Parathyroid adenoma (tissue), 2 donors: ENCODE results near the gene HBS1L.

Experiments
- H2AFZ ChIP-seq: fragments of 300-600 bp; sonication (generic); one replicate; pipeline ENCODE4 v1.7.0; 2017; ENCODE audit warnings: antibody characterized with exemption, mild to moderate bottlenecking
- H3K27ac ChIP-seq: fragments of 300-600 bp; sonication (generic); one replicate; pipeline ENCODE4 v1.7.0; 2017
- H3K27me3 ChIP-seq: fragments of 300-600 bp; sonication (generic); one replicate; pipeline ENCODE4 v1.7.0; 2017; ENCODE audit warnings: low read length; ENCODE audit not compliant: control insufficient read depth, insufficient read depth
- H3K36me3 ChIP-seq: fragments of 300-600 bp; sonication (generic); one replicate; pipeline ENCODE4 v1.7.0; 2017; ENCODE audit warnings: low read length; ENCODE audit not compliant: control insufficient read depth, insufficient read depth
- H3K4me1 ChIP-seq: fragments of 300-600 bp; sonication (generic); one replicate; pipeline ENCODE4 v1.7.0; 2017; ENCODE audit warnings: control low read depth
- H3K4me2 ChIP-seq: fragments of 300-600 bp; sonication (generic); one replicate; pipeline ENCODE4 v1.7.0; 2017; ENCODE audit warnings: low read length
- H3K4me3 ChIP-seq: fragments of 300-600 bp; sonication (generic); one replicate; pipeline ENCODE4 v1.7.0; 2017; ENCODE audit warnings: low read depth, low read length
- H3K79me2 ChIP-seq: fragments of 300-600 bp; sonication (generic); one replicate; pipeline ENCODE4 v1.7.0; 2017; ENCODE audit warnings: control low read depth
- H3K9ac ChIP-seq: fragments of 300-600 bp; sonication (generic); one replicate; pipeline ENCODE4 v1.7.0; 2017; ENCODE audit warnings: mild to moderate bottlenecking
- H3K9me3 ChIP-seq: fragments of 300-600 bp; sonication (generic); one replicate; pipeline ENCODE4 v1.7.0; 2017; ENCODE audit warnings: low read length; ENCODE audit not compliant: control insufficient read depth
- TF ChIP-seq, protein P1 (sequence below): fragments of 300-600 bp; sonication (generic); IDR thresholded peaks from one replicate; pipeline ENCODE4 v1.7.0; 2017; ENCODE audit warnings: antibody characterized with exemption, mild to moderate bottlenecking
- donor health status: primary hyperparathyroidism.

HBS1L gene

DNA sequence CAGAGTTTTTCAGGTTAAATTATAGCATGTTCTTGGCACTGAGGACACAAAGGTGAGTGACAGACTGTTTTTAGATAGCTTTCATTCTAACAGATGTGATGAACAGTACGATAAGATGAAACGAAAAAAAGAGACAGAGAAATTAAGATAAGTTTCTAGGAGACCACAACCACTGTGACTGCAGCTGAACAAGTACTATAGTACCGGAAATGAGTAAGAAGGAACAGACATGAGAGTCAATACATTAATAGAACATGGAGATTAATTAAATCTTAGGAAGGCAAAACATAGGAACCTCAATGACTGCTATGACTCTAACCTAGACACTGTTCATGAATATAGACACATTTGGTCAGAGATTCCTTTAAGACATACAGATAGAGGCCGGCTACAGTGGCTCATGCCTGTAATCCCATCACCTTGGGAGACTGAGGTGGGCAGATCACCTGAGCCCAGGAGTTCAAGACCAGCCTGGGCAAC lies 40.2 kb downstream of the HBS1L start:
- Histone ChIP-seq H3K4me1 (peaks cover 5% of the 10 kb centered on the region), H3K79me2 (no peaks in the 10 kb centered on the region), H3K4me3 (peak overlapping the region; percentile 23), H3K9me3 (no peaks in the 10 kb centered on the region), H3K9ac (no peak overlapping the region), H3K36me3 (no peaks in the 10 kb centered on the region), H2AFZ (no peak overlapping the region), H3K4me2 (peak overlapping the region; percentile 50), H3K27ac (peak overlapping the region; percentile 3), H3K27me3 (no peaks in the 10 kb centered on the region)
- TF ChIP-seq, protein P1, sequence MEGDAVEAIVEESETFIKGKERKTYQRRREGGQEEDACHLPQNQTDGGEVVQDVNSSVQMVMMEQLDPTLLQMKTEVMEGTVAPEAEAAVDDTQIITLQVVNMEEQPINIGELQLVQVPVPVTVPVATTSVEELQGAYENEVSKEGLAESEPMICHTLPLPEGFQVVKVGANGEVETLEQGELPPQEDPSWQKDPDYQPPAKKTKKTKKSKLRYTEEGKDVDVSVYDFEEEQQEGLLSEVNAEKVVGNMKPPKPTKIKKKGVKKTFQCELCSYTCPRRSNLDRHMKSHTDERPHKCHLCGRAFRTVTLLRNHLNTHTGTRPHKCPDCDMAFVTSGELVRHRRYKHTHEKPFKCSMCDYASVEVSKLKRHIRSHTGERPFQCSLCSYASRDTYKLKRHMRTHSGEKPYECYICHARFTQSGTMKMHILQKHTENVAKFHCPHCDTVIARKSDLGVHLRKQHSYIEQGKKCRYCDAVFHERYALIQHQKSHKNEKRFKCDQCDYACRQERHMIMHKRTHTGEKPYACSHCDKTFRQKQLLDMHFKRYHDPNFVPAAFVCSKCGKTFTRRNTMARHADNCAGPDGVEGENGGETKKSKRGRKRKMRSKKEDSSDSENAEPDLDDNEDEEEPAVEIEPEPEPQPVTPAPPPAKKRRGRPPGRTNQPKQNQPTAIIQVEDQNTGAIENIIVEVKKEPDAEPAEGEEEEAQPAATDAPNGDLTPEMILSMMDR = no peak

DNA sequence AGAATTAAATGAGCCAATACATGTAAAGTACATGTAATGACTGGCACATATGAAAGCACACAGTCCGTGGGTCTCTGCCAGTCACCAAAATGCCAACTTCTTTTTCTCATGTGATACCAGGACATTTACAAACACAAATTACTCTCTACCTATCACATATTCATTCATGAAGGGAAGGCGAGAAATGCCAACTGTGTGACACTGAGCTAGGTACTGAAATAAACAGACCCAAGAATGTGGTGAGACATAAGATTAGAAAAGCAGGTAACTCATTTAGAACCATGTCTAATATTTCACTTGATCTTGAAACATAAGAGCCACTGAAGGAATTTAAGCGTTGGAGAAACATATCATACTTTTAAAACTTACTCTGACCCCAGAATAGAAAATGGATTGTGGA lies 41.4 kb downstream of the HBS1L start:
- Histone ChIP-seq H3K9me3 (no peaks in the 10 kb centered on the region), H3K27me3 (no peaks in the 10 kb centered on the region), H3K4me1 (peaks cover 5% of the 10 kb centered on the region), H3K79me2 (no peaks in the 10 kb centered on the region), H3K9ac (no peak overlapping the region), H3K4me2 (no peak overlapping the region), H2AFZ (no peak overlapping the region), H3K36me3 (no peaks in the 10 kb centered on the region), H3K27ac (no peak overlapping the region), H3K4me3 (no peak overlapping the region)
- TF ChIP-seq, protein P1 = no peak

DNA sequence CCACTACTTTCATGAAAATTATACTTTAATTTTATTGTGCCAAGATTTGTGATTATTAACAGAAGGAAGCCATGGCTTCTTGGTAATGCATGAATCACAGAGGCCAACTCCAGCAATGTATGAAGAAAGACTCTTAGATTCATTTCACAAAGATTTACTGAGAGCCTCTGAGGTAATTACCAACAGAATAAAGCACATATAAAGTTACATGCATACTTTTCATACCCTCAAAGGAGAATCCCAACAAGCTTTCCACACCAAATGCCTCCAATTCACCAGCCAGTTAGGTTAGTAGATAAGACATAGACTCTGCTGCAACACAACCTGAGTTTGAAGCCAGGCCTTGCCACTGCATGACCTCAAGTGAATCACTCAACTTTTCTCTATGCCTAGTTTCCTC lies 41.9 kb downstream of the HBS1L start:
- TF ChIP-seq, protein P1 = no peak

DNA sequence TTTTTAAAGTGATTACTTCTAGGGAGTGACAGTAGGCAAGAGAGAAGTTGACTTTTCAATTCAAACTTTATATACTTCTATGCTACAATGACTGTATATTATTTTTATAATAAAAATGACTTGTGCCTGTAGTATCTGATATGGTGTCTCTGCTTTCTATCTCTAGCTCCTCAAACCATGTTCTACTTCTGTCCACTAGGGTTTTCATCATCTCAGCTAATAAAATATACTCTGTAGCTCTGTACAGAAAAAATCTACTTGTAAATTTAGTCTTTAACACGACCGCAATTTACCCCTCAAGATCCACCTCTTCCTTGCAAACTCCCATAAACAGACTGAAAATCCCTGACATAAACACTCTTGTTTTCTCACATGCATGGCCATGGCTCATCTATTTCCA lies 42.3 kb downstream of the HBS1L start:
- Histone ChIP-seq H3K79me2 (no peaks in the 10 kb centered on the region), H3K4me1 (peaks cover 5% of the 10 kb centered on the region), H3K27me3 (no peaks in the 10 kb centered on the region), H3K4me3 (no peak overlapping the region), H3K9me3 (no peaks in the 10 kb centered on the region), H3K27ac (no peak overlapping the region), H3K36me3 (no peaks in the 10 kb centered on the region), H3K9ac (no peak overlapping the region), H2AFZ (no peak overlapping the region), H3K4me2 (no peak overlapping the region)
- TF ChIP-seq, protein P1 = no peak

More for the DNA sequence above, 41.9 kb downstream of the HBS1L start:
- no peaks in the 10 kb centered on the region for H3K79me2 ChIP-seq
- no peaks in the 10 kb centered on the region for H3K9me3 ChIP-seq
- no peak overlapping the region for H3K4me3 ChIP-seq
- no peak overlapping the region for H3K27ac ChIP-seq
- no peak overlapping the region for H3K4me2 ChIP-seq
- no peak overlapping the region for H3K9ac ChIP-seq
- H3K4me1 ChIP-seq = peaks cover 5% of the 10 kb centered on the region
- no peaks in the 10 kb centered on the region for H3K36me3 ChIP-seq
- H3K27me3 ChIP-seq = no peaks in the 10 kb centered on the region
- no peak overlapping the region for H2AFZ ChIP-seq

DNA sequence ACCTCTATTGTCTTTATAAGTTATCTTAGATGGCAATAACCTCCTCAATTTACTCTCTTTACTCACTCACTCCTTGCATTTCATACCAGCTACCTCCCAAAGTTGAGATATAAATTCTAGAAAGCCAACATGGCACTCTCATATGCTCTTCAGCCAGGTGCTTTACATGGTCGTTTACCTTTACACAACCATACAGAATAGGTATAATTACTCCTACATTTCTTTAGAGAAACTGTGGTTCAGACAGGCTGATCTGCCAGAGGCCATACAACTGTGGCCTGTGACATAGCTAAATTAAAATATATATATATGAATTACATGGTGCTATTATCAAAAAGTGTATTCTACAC lies 45.7 kb downstream of the HBS1L start:
- H3K27ac ChIP-seq = no peak overlapping the region
- H3K27me3 ChIP-seq = no peaks in the 10 kb centered on the region
- no peak overlapping the region for H3K4me2 ChIP-seq
- H3K9me3 ChIP-seq = no peaks in the 10 kb centered on the region
- H3K4me1 ChIP-seq = no peaks in the 10 kb centered on the region
- H3K79me2 ChIP-seq = no peaks in the 10 kb centered on the region
- H3K4me3 ChIP-seq = no peak overlapping the region
- H3K36me3 ChIP-seq = no peaks in the 10 kb centered on the region
- H2AFZ ChIP-seq = no peak overlapping the region
- TF ChIP-seq, protein P1 = no peak
- H3K9ac ChIP-seq = no peak overlapping the region
